Smooth muscle cell (in vitro differentiated cells): ENCODE data around the gene PDZRN4. TPM values are rescaled to one million over a fixed set of nuclear protein-coding genes. Genes with fewer than 3 reads are reported as not detected.
"Not testable (repeated sequence)": the region's sequence is repeated elsewhere in the genome, so short reads cannot be mapped to it uniquely, and the experiment has no call there.

Source experiments
- DNase-seq: peaks from one replicate; lab custom pipeline; 2025; ENCODE audit not compliant: unreplicated experiment; lab: John Stamatoyannopoulos, UW
- H2AFZ ChIP-seq: fragments of 200-600 bp; sonication (generic); 2 replicates; pipeline ENCODE4 v1.6.0; 2016; ENCODE audit warnings: antibody characterized with exemption, low read depth, mild to moderate bottlenecking
- H3F3A ChIP-seq: fragments of 200-600 bp; sonication (generic); 2 replicates; pipeline ENCODE4 v1.6.0; 2017; ENCODE audit warnings: antibody characterized with exemption, low read depth
- H3K27ac ChIP-seq: fragments of 200-600 bp; sonication (generic); 2 replicates; pipeline ENCODE4 v1.5.1; 2016; ENCODE audit warnings: low read depth, mild to moderate bottlenecking
- H3K27me3 ChIP-seq: fragments of 200-600 bp; sonication (generic); 2 replicates; pipeline ENCODE4 v1.6.1; 2016; ENCODE audit warnings: low read depth, mild to moderate bottlenecking
- H3K36me3 ChIP-seq: fragments of 200-600 bp; sonication (generic); 2 replicates; pipeline ENCODE4 v1.5.1; 2016; ENCODE audit warnings: low read depth
- H3K4me1 ChIP-seq: fragments of 200-600 bp; sonication (generic); 2 replicates; pipeline ENCODE4 v1.5.1; 2016; ENCODE audit warnings: low read depth
- H3K4me2 ChIP-seq: fragments of 200-600 bp; sonication (generic); 2 replicates; pipeline ENCODE4 v1.6.0; 2016; ENCODE audit warnings: mild to moderate bottlenecking
- H3K4me3 ChIP-seq: fragments of 200-600 bp; sonication (generic); 2 replicates; pipeline ENCODE4 v1.5.1; 2016; ENCODE audit warnings: mild to moderate bottlenecking
- H3K79me2 ChIP-seq: fragments of 200-600 bp; sonication (generic); 2 replicates; pipeline ENCODE4 v1.6.0; 2016; ENCODE audit warnings: low read depth, mild to moderate bottlenecking
- H3K9ac ChIP-seq: fragments of 200-600 bp; sonication (generic); 2 replicates; pipeline ENCODE4 v1.6.0; 2016; ENCODE audit warnings: low read depth
- H3K9me3 ChIP-seq: fragments of 200-600 bp; sonication (generic); replicated peaks from 2 replicates; pipeline ENCODE4 v1.5.1; 2016; ENCODE audit warnings: low read depth
- H4K20me1 ChIP-seq: fragments of 200-600 bp; sonication (generic); 2 replicates; pipeline ENCODE4 v1.6.0; 2016; ENCODE audit warnings: low read depth
- CTCF ChIP-seq: fragments of 200-600 bp; sonication (generic); IDR thresholded peaks from 2 replicates; pipeline ENCODE4 v1.5.1; 2017; ENCODE audit warnings: borderline replicate concordance, mild to moderate bottlenecking, antibody characterized with exemption; ENCODE audit not compliant: insufficient read depth, poor library complexity, severe bottlenecking
- WGBS: methylation state at CpG from one replicate; pipeline ENCODE4 v1.1.7; 2016; ENCODE audit warnings: low lambda C conversion rate; 5-methylcytosine and 5-hydroxymethylcytosine counted together
- polyA plus RNA-seq: library from polyadenylated mRNA; unstranded; fragments of >200 nt; fragmentation: Nextera tagmentation; extraction: Ambion mirVana; gene quantifications from 2 replicates; pipeline ENCODE4 v1.2.1, GENCODE V29; 2016
- total RNA-seq: library from RNA; depleted of rRNA; stranded (reverse); fragments of >200 nt; gene quantifications from 2 replicates; pipeline ENCODE4 v1.2.3, GENCODE V29; 2014

PDZRN4 gene
- total and polyA plus RNA-seq, 2 experiments from 2014 or later: 4.7 to 5.4 TPM

- no peaks in the 10 kb centered on the region for H3K27me3 ChIP-seq
- 94% methylated on average over 1 of the region's 1 CpG for WGBS
- TF ChIP-seq CTCF: no peak
- no peak overlapping the region for H3K27ac ChIP-seq
- no peaks in the 10 kb centered on the region for H3K79me2 ChIP-seq
- H3K4me2 ChIP-seq: no peak overlapping the region
- no peak overlapping the region for H3K4me3 ChIP-seq
- H2AFZ ChIP-seq: no peak overlapping the region
- DNase-seq: no peak
- H4K20me1 ChIP-seq: no peaks in the 10 kb centered on the region
- H3K9me3 ChIP-seq: no peaks in the 10 kb centered on the region
- H3F3A ChIP-seq: no peaks in the 10 kb centered on the region
- no peak overlapping the region for H3K9ac ChIP-seq
- no peaks in the 10 kb centered on the region for H3K4me1 ChIP-seq
- no peaks in the 10 kb centered on the region for H3K36me3 ChIP-seq
Observed at GRCh38 chr12:41304526-41304925, 116.4 kb downstream of the PDZRN4 start.

DNA sequence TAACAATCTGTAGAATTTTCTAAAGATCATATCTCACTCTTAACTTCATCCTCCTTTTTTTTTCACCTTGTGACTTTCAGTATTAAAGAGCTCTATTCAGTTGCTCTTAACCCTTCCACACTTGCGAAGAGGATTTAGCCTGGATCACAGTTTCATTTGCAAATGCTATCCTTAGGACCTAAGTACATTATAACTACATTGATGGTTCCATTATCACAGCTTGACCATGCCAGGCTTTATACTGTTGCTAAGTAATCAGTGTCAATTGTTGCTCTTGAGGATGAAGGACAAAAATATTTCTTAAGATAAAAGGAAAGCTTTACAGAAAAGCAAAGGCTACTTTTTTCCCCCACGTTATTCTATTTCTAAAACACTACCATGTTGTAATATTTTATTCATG is 122.2 kb downstream of the PDZRN4 start:
- Histone ChIP-seq H3K9me3 (no peaks in the 10 kb centered on the region), H3K36me3 (no peaks in the 10 kb centered on the region), H4K20me1 (no peaks in the 10 kb centered on the region), H3K4me3 (no peak overlapping the region), H3K79me2 (no peaks in the 10 kb centered on the region), H3K27me3 (no peaks in the 10 kb centered on the region), H2AFZ (no peak overlapping the region), H3F3A (no peaks in the 10 kb centered on the region), H3K9ac (no peak overlapping the region), H3K27ac (no peak overlapping the region), H3K4me1 (no peaks in the 10 kb centered on the region), H3K4me2 (no peak overlapping the region)
- DNase-seq: no peak
- no peak for TF ChIP-seq CTCF
- WGBS: 88% methylated on average over 2 of the region's 2 CpGs

DNA sequence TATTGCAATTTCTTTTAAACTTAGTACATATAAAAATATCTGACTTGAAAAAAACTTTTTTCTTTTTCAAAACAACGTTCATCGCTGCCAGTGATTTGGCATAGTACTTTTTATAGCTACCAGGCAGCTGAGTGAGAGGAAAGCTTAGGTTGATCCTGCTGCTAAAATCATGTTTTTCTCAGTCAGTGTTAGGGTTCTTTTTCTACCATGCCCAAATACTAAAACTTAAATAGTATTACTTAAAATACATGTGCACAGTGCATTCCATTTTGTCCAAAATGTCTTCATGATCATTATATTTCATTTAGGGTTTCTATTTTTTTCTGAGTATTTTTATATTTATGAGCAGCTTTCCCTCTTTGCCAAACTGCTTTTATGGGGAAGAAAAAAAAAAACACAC is 123.8 kb downstream of the PDZRN4 start:
- Histone ChIP-seq H3K79me2 (no peaks in the 10 kb centered on the region), H2AFZ (no peak overlapping the region), H3K9ac (no peak overlapping the region), H3F3A (no peaks in the 10 kb centered on the region), H4K20me1 (no peaks in the 10 kb centered on the region), H3K4me3 (no peak overlapping the region), H3K36me3 (no peaks in the 10 kb centered on the region), H3K4me2 (no peak overlapping the region), H3K4me1 (no peaks in the 10 kb centered on the region), H3K27me3 (no peaks in the 10 kb centered on the region), H3K9me3 (no peaks in the 10 kb centered on the region), H3K27ac (no peak overlapping the region)
- 90% methylated on average over 2 of the region's 2 CpGs for WGBS
- TF ChIP-seq CTCF: no peak
- DNase-seq: no peak

GRCh38 chr12:41312451-41312850 is 124.3 kb downstream of the PDZRN4 start:
- H3F3A ChIP-seq, H3K9ac ChIP-seq, H3K4me3 ChIP-seq, H3K4me2 ChIP-seq, DNase-seq, H3K4me1 ChIP-seq, H3K27me3 ChIP-seq, H2AFZ ChIP-seq, H3K9me3 ChIP-seq, H3K36me3 ChIP-seq, H3K27ac ChIP-seq, H3K79me2 ChIP-seq, H4K20me1 ChIP-seq: not testable (repeated sequence)
- 89% methylated on average over 4 of the region's 4 CpGs for WGBS
